Endothelial cell of umbilical vein (primary cell): ENCODE measurements around the gene DSE. TPM values are rescaled to one million over a fixed set of nuclear protein-coding genes. Genes with fewer than 3 reads are reported as not detected.

ENCODE experiments used
- BruUV-seq: library from RNA; stranded (reverse); fragments of 400-500 nt; replicated peaks from 2 replicates; lab custom pipeline; 2021; lab: Mats Ljungman, UMichigan
- CTCF ChIA-PET: fragments of 300-600, 350-600 bp; sonication (Branson Sonifier 250); formaldehyde crosslinking; loops from one replicate; lab custom pipeline; 2021; ENCODE audit warnings: antibody characterized with exemption, inconsistent platforms; lab: Charles Lee
- POLR2A ChIA-PET: fragments of 300-600, 350-600 bp; sonication (Branson Sonifier 250); formaldehyde crosslinking; loops from one replicate; lab custom pipeline; 2021; ENCODE audit warnings: antibody characterized with exemption, inconsistent platforms; lab: Charles Lee
- DNase-seq: peaks from one replicate; pipeline ENCODE4 v3.0.0-alpha.2; 2011; ENCODE audit warnings: low read depth, low spot score
- FAIRE-seq: peaks from 2 replicates; lab custom pipeline; 2011; peaks lifted over from hg19 to GRCh38; lab: Jason Lieb, UNC
- H2AFZ ChIP-seq: 2 replicates; pipeline ENCODE4 v1.6.0; 2012; ENCODE audit warnings: low read depth, low read length, control low read depth, inconsistent platforms
- H3K27ac ChIP-seq: 2 replicates; pipeline ENCODE4 v1.5.1; 2011; ENCODE audit warnings: low read depth, mild to moderate bottlenecking, control low read depth, low read length, moderate library complexity; ENCODE audit not compliant: insufficient read depth
- H3K27me3 ChIP-seq, 2 experiments: 2 replicates each; pipeline versions ENCODE4 v1.6.0 to v1.6.1; 2011; ENCODE audit warnings: low read length in 2 of 2, mixed read lengths in 1 of 2; ENCODE audit not compliant: control insufficient read depth in 2 of 2, insufficient read depth in 2 of 2
- H3K36me3 ChIP-seq, 2 experiments: 2 replicates in 1 of 2; 3 replicates in 1 of 2; pipeline ENCODE4 v1.5.1; 2011; ENCODE audit warnings: low read length in 2 of 2, mild to moderate bottlenecking in 1 of 2, moderate library complexity in 1 of 2; ENCODE audit not compliant: control insufficient read depth in 2 of 2, insufficient read depth in 2 of 2; ENCODE audit errors: extremely low read depth in 1 of 2
- H3K4me1 ChIP-seq: 3 replicates; pipeline ENCODE4 v1.5.1; 2011; ENCODE audit warnings: mild to moderate bottlenecking, low read length; ENCODE audit not compliant: control insufficient read depth, insufficient read depth; ENCODE audit errors: extremely low read depth
- H3K4me2 ChIP-seq: 2 replicates; pipeline ENCODE4 v1.6.1; 2011; ENCODE audit warnings: low read length, control low read depth, mixed read lengths; ENCODE audit not compliant: insufficient read depth
- H3K4me3 ChIP-seq, 3 experiments: fragments of 200-600 bp in 1 of 3; sonication (generic), shearing (Covaris generic) in 1 of 3; replicated peaks in 1 of 3; 2 replicates each; pipeline ENCODE4 v1.5.1; 2011 to 2016; ENCODE audit warnings: control low read depth in 3 of 3, low read length in 3 of 3, mild to moderate bottlenecking in 2 of 3, inconsistent platforms in 1 of 3, low read depth in 1 of 3, moderate library complexity in 1 of 3; ENCODE audit not compliant: insufficient read depth in 1 of 3
- H3K79me2 ChIP-seq: 2 replicates; pipeline ENCODE4 v1.6.0; 2012; ENCODE audit warnings: low read length, inconsistent platforms; ENCODE audit not compliant: control insufficient read depth, insufficient read depth
- H3K9ac ChIP-seq: replicated peaks from 2 replicates; pipeline ENCODE3; 2011; ENCODE audit warnings: low read length, control low read depth; ENCODE audit not compliant: insufficient read depth; ENCODE audit errors: extremely low read depth
- H3K9me1 ChIP-seq: replicated peaks from 3 replicates; pipeline ENCODE4 v1.6.0; 2011; ENCODE audit warnings: mild to moderate bottlenecking, low read length; ENCODE audit not compliant: control insufficient read depth, insufficient read depth; ENCODE audit errors: extremely low read depth
- H3K9me3 ChIP-seq: replicated peaks from 2 replicates; pipeline ENCODE4 v1.5.1; 2012; ENCODE audit warnings: low read length, inconsistent platforms; ENCODE audit not compliant: control insufficient read depth, insufficient read depth
- H4K20me1 ChIP-seq: replicated peaks from 2 replicates; pipeline ENCODE3; 2011; ENCODE audit warnings: mild to moderate bottlenecking, low read length; ENCODE audit not compliant: control insufficient read depth, insufficient read depth; ENCODE audit errors: extremely low read depth
- EZH2 ChIP-seq: IDR thresholded peaks from 2 replicates; pipeline ENCODE4 v1.6.1; 2012; ENCODE audit warnings: borderline replicate concordance, low read depth, mild to moderate bottlenecking, moderate library complexity, low read length, inconsistent platforms; ENCODE audit not compliant: severe bottlenecking
- FOS ChIP-seq: IDR thresholded peaks from 2 replicates; pipeline ENCODE4 v1.6.1; 2011; ENCODE audit warnings: mild to moderate bottlenecking, low read length, moderate library complexity, borderline replicate concordance; ENCODE audit not compliant: insufficient read depth
- GATA2 ChIP-seq: IDR thresholded peaks from 2 replicates; pipeline ENCODE4 v1.7.0; 2011; ENCODE audit warnings: low read depth, mild to moderate bottlenecking, moderate library complexity, mixed read lengths, low read length; ENCODE audit not compliant: insufficient read length, insufficient read depth
- JUN ChIP-seq: IDR thresholded peaks from 2 replicates; pipeline ENCODE4 v1.6.1; 2011; ENCODE audit warnings: borderline replicate concordance, low read depth; ENCODE audit not compliant: insufficient read length, insufficient read depth
- MYC ChIP-seq: IDR thresholded peaks from one replicate; pipeline ENCODE4 v1.6.1; 2011; ENCODE audit warnings: mild to moderate bottlenecking, low read depth, low read length
- POLR2A ChIP-seq: IDR thresholded peaks from 2 replicates; pipeline ENCODE4 v1.6.1; 2012; ENCODE audit warnings: low read depth, mild to moderate bottlenecking, control low read depth, low read length
- POLR2AphosphoS5 ChIP-seq: IDR thresholded peaks from 2 replicates; pipeline ENCODE4 v1.6.1; 2012; ENCODE audit warnings: low read depth, mild to moderate bottlenecking, control low read depth, low read length, moderate library complexity; ENCODE audit not compliant: insufficient read depth
- dilution Hi-C: fragments of 300-500 bp; cut with MboI; formaldehyde crosslinking; loops from one replicate; pipeline ENCODE4 v1.15.0; 2019; ENCODE audit warnings: low sequenced_read_pairs; ENCODE audit not compliant: extremely low pct_ligation_motif_present
- intact Hi-C: fragments of 100-400 bp; cut with micrococcal nuclease; formaldehyde crosslinking; loops from one replicate; pipeline ENCODE4 v1.10.0; 2022
- polyA plus RNA-seq, 4 experiments: library from polyadenylated mRNA; depleted of rRNA in 3 of 4; stranded (reverse) in 3 of 4; unstranded in 1 of 4; fragments of >200 nt; gene quantifications; 2 replicates each; pipeline versions ENCODE4 v1.2.1 to v1.2.3, GENCODE V29; 2011 to 2012; ENCODE audit warnings: missing spikeins in 1 of 4
- total RNA-seq: library from RNA; stranded (reverse); gene quantifications from 2 replicates; pipeline ENCODE4 v1.2.3, GENCODE V29; 2021
- TF ChIP-seq, protein P1 (sequence below): IDR thresholded peaks from 2 replicates; pipeline ENCODE4 v1.6.1; 2011; ENCODE audit not compliant: insufficient read depth, insufficient read length
- TF ChIP-seq, protein P2 (sequence below), 2 donors: IDR thresholded peaks; 1 replicate in 1 of 2; 2 replicates in 1 of 2; pipeline ENCODE4 v1.5.1; 2011; ENCODE audit warnings: low read length in 2 of 2, mild to moderate bottlenecking in 2 of 2, moderate library complexity in 2 of 2, control low read depth in 1 of 2, inconsistent platforms in 1 of 2, low read depth in 1 of 2; ENCODE audit not compliant: insufficient read depth in 1 of 2; ENCODE audit errors: extremely low read depth in 1 of 2

Gene DSE
- total and polyA plus RNA-seq, 2 donors (not counting 3 experiments of a cell fraction or from before 2014, with no cell fraction given): 12.0 to 25.0 TPM

DNA sequence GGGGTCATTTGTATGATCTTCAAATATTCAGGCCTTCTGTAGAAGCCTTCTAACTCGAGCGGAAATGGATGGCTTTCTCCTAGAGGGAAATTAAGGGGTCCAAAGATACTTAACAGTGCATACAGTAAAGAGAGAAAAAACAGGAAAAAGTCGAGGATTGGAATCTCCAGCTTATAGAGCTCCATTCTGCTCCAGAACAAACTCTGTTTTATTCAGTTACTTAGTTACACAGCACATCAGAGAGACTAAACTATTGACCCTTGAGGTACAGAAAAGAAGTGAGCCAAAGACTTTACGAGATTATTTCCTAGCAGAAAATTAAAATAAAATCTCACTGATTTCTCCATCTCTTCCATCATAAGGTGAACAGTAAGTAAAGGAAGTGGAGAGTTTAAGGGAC, 43.8 kb upstream of the DSE start:
- no TSS peak for BruUV-seq
- intact Hi-C loops: no loop called here
- H3K27me3 ChIP-seq: no peaks in the 10 kb centered on the region
- no peak overlapping the region for H3K9ac ChIP-seq
- no peak overlapping the region for H2AFZ ChIP-seq
- H3K9me3 ChIP-seq: no peaks in the 10 kb centered on the region
- dilution Hi-C loops: no loop called here
- no peaks in the 10 kb centered on the region for H3K9me1 ChIP-seq
- CTCF ChIA-PET: interaction anchor here (0.6 to 2.7 kb wide), 3 partner anchors 8 to 184 kb away, joined by 3 to 12 read pairs (median 3); partner anchors contain the start of gene CALHM5
- no peaks in the 10 kb centered on the region for H4K20me1 ChIP-seq
- no peak overlapping the region for H3K27ac ChIP-seq
- H3K36me3 ChIP-seq: no peaks in the 10 kb centered on the region
- POLR2A ChIA-PET: no interaction called here
- H3K4me2 ChIP-seq: no peak overlapping the region
- peaks cover 16% of the 10 kb centered on the region for H3K4me1 ChIP-seq
- no peaks in the 10 kb centered on the region for H3K79me2 ChIP-seq
- DNase-seq: no peak
- FAIRE-seq: no peak
- TF ChIP-seq POLR2AphosphoS5: no peak
- TF ChIP-seq, protein P1, sequence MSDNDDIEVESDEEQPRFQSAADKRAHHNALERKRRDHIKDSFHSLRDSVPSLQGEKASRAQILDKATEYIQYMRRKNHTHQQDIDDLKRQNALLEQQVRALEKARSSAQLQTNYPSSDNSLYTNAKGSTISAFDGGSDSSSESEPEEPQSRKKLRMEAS: no peak
- no peak for TF ChIP-seq FOS
- TF ChIP-seq EZH2: no peak
- no peak for TF ChIP-seq POLR2A
- TF ChIP-seq GATA2: no peak
- no peak for TF ChIP-seq MYC
- TF ChIP-seq, protein P2, sequence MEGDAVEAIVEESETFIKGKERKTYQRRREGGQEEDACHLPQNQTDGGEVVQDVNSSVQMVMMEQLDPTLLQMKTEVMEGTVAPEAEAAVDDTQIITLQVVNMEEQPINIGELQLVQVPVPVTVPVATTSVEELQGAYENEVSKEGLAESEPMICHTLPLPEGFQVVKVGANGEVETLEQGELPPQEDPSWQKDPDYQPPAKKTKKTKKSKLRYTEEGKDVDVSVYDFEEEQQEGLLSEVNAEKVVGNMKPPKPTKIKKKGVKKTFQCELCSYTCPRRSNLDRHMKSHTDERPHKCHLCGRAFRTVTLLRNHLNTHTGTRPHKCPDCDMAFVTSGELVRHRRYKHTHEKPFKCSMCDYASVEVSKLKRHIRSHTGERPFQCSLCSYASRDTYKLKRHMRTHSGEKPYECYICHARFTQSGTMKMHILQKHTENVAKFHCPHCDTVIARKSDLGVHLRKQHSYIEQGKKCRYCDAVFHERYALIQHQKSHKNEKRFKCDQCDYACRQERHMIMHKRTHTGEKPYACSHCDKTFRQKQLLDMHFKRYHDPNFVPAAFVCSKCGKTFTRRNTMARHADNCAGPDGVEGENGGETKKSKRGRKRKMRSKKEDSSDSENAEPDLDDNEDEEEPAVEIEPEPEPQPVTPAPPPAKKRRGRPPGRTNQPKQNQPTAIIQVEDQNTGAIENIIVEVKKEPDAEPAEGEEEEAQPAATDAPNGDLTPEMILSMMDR (IDR thresholded peaks at IDR 0.05; ENCODE audit: extremely low read depth in 1 of 2, insufficient read depth in 1 of 2, low read depth in 1 of 2, low read length in 2 of 2): no peak
- TF ChIP-seq JUN: no peak
- H3K4me3 ChIP-seq: no peak overlapping the region
